Measurements from ENCODE around the gene RNASET2.

RNASET2 gene

DNA sequence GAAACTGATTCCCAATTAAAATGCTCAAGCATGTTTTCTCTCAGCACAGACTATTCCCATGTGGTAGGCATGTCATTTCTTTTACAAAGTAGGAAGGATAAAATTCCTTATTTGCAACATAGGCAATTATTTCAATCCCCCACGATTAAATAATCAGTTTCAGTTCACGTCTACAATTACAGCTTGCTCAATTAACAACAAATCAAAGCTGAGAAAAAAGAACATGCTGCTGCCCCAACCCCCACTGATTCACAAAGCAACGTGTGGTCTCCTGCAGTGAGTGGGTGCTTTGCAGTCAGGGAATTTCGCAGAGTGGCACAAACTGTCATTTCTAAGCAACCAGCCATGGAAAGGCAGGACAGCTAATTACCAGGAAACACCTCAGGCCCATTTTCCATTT is 17.0 kb downstream of the RNASET2 start:
- Histone ChIP-seq H3K79me2 (ENCODE audit: insufficient read depth, low read length) (no peaks in the 10 kb centered on the region), H3K4me3 (ENCODE audit: low read depth, low read length, poor library complexity, severe bottlenecking) (no peak overlapping the region), H3K9me2 (ENCODE audit: low read depth, low read length) (no peaks in the 10 kb centered on the region), H3K36me3 (ENCODE audit: insufficient read depth, low read length) (peaks cover 69% of the 10 kb centered on the region), H3F3A (ENCODE audit: insufficient read depth, low read length) (no peaks in the 10 kb centered on the region), H3K9me3 (ENCODE audit: low read length) (no peaks in the 10 kb centered on the region), H2AFZ (ENCODE audit: low read length) (no peak overlapping the region), H3K4me2 (ENCODE audit: low read length) (no peak overlapping the region), H3K4me1 (ENCODE audit: insufficient read depth, low read length, severe bottlenecking) (peaks cover 21% of the 10 kb centered on the region), H4K20me1 (ENCODE audit: insufficient read depth, low read length) (no peaks in the 10 kb centered on the region), H3K27me3 (ENCODE audit: insufficient read depth, low read length) (no peaks in the 10 kb centered on the region), H3K9ac (ENCODE audit: low read length) (no peak overlapping the region), H3K27ac (ENCODE audit: low read depth, low read length, poor library complexity, severe bottlenecking) (no peak overlapping the region)
- no peak for TF ChIP-seq EZH2 (IDR thresholded peaks at IDR 0.05; ENCODE audit: borderline replicate concordance, low read length)
- TF ChIP-seq CTCF (IDR thresholded peaks at IDR 0.05; ENCODE audit: low read length) = no peak

GRCh38 chr6:166938704-166939103 is 17.6 kb downstream of the RNASET2 start:
- Histone ChIP-seq H3K27ac (ENCODE audit: low read depth, low read length, poor library complexity, severe bottlenecking) (no peak overlapping the region), H3K9ac (ENCODE audit: low read length) (no peak overlapping the region), H4K20me1 (ENCODE audit: insufficient read depth, low read length) (no peaks in the 10 kb centered on the region), H3F3A (ENCODE audit: insufficient read depth, low read length) (no peaks in the 10 kb centered on the region), H3K9me2 (ENCODE audit: low read depth, low read length) (no peaks in the 10 kb centered on the region), H3K36me3 (ENCODE audit: insufficient read depth, low read length) (peaks cover 72% of the 10 kb centered on the region), H3K4me2 (ENCODE audit: low read length) (no peak overlapping the region), H2AFZ (ENCODE audit: low read length) (no peak overlapping the region), H3K79me2 (ENCODE audit: insufficient read depth, low read length) (no peaks in the 10 kb centered on the region), H3K4me1 (ENCODE audit: insufficient read depth, low read length, severe bottlenecking) (peaks cover 21% of the 10 kb centered on the region), H3K27me3 (ENCODE audit: insufficient read depth, low read length) (no peaks in the 10 kb centered on the region), H3K9me3 (ENCODE audit: low read length) (no peaks in the 10 kb centered on the region), H3K4me3 (ENCODE audit: low read depth, low read length, poor library complexity, severe bottlenecking) (no peak overlapping the region)
- TF ChIP-seq EZH2 (IDR thresholded peaks at IDR 0.05; ENCODE audit: borderline replicate concordance, low read length) (no peak), CTCF (IDR thresholded peaks at IDR 0.05; ENCODE audit: low read length) (no peak)

GRCh38 chr6:166938150-166938549 is 18.2 kb downstream of the RNASET2 start:
- Histone ChIP-seq H3K4me1 (ENCODE audit: insufficient read depth, low read length, severe bottlenecking) (peaks cover 21% of the 10 kb centered on the region), H3K27ac (ENCODE audit: low read depth, low read length, poor library complexity, severe bottlenecking) (no peak overlapping the region), H3K9me3 (ENCODE audit: low read length) (no peaks in the 10 kb centered on the region), H4K20me1 (ENCODE audit: insufficient read depth, low read length) (no peaks in the 10 kb centered on the region), H3K79me2 (ENCODE audit: insufficient read depth, low read length) (no peaks in the 10 kb centered on the region), H3F3A (ENCODE audit: insufficient read depth, low read length) (no peaks in the 10 kb centered on the region), H3K27me3 (ENCODE audit: insufficient read depth, low read length) (no peaks in the 10 kb centered on the region), H3K9me2 (ENCODE audit: low read depth, low read length) (no peaks in the 10 kb centered on the region), H3K4me3 (ENCODE audit: low read depth, low read length, poor library complexity, severe bottlenecking) (no peak overlapping the region), H3K4me2 (ENCODE audit: low read length) (no peak overlapping the region), H2AFZ (ENCODE audit: low read length) (no peak overlapping the region), H3K9ac (ENCODE audit: low read length) (no peak overlapping the region), H3K36me3 (ENCODE audit: insufficient read depth, low read length) (peaks cover 72% of the 10 kb centered on the region)
- TF ChIP-seq CTCF (IDR thresholded peaks at IDR 0.05; ENCODE audit: low read length) = no peak
- no peak for TF ChIP-seq EZH2 (IDR thresholded peaks at IDR 0.05; ENCODE audit: borderline replicate concordance, low read length)

Data from OCI-LY1 (cell line).